Right lobe of liver (tissue), 4 donors: ENCODE measurements around the gene PCBD2.

Experiments
- POLR2A ChIP-seq: fragments of 450-650 bp; IDR thresholded peaks from one replicate; pipeline ENCODE4 v1.6.1; 2017; ENCODE audit warnings: antibody characterized with exemption, mild to moderate bottlenecking
- TF ChIP-seq, protein P1 (sequence below), 4 donors: fragments of 200-600 bp in 3 of 4; fragments of 450-650 bp in 1 of 4; IDR thresholded peaks; one replicate each; pipeline versions ENCODE4 v1.5.1 to v1.8.0; 2016 to 2022; ENCODE audit warnings: antibody characterized with exemption in 4 of 4, mild to moderate bottlenecking in 2 of 4
- donor health status: DM: no; HTN: no; CAD: no.
- donor health status: DM: no; HTN: no; CAD: no.
- donor health status: DM: no; HTN: yes; CAD: no.

DNA sequence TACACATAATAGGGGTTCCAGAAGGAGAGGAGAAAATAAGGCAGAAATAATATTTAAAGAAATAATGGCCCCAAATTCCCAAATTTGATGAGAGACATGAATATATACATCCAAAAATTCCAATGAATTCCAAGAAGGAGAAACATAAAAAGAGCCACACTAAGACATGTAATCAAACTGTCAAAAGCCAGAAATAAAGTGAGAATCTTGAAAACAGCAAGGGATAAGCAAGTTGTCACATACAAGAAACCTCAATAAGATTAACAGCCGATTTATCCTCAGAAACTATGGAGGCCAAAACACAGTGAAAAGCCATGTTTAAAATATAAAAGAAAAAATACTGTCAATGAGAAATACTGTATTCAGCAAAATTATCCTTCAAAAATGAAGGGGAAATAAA lies 77.3 kb downstream of the PCBD2 start:
- no peak for TF ChIP-seq POLR2A
- TF ChIP-seq, protein P1, sequence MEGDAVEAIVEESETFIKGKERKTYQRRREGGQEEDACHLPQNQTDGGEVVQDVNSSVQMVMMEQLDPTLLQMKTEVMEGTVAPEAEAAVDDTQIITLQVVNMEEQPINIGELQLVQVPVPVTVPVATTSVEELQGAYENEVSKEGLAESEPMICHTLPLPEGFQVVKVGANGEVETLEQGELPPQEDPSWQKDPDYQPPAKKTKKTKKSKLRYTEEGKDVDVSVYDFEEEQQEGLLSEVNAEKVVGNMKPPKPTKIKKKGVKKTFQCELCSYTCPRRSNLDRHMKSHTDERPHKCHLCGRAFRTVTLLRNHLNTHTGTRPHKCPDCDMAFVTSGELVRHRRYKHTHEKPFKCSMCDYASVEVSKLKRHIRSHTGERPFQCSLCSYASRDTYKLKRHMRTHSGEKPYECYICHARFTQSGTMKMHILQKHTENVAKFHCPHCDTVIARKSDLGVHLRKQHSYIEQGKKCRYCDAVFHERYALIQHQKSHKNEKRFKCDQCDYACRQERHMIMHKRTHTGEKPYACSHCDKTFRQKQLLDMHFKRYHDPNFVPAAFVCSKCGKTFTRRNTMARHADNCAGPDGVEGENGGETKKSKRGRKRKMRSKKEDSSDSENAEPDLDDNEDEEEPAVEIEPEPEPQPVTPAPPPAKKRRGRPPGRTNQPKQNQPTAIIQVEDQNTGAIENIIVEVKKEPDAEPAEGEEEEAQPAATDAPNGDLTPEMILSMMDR (IDR thresholded peaks at IDR 0.05): no peak
